ENCODE data around the gene C6orf47. TPM values are rescaled to one million over a fixed set of nuclear protein-coding genes. Genes with fewer than 3 reads are reported as not detected.

Gene C6orf47, protein sequence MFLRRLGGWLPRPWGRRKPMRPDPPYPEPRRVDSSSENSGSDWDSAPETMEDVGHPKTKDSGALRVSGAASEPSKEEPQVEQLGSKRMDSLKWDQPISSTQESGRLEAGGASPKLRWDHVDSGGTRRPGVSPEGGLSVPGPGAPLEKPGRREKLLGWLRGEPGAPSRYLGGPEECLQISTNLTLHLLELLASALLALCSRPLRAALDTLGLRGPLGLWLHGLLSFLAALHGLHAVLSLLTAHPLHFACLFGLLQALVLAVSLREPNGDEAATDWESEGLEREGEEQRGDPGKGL
- polyA plus RNA-seq, result 0.39 and 1.3 TPM in 2 replicates

DNA sequence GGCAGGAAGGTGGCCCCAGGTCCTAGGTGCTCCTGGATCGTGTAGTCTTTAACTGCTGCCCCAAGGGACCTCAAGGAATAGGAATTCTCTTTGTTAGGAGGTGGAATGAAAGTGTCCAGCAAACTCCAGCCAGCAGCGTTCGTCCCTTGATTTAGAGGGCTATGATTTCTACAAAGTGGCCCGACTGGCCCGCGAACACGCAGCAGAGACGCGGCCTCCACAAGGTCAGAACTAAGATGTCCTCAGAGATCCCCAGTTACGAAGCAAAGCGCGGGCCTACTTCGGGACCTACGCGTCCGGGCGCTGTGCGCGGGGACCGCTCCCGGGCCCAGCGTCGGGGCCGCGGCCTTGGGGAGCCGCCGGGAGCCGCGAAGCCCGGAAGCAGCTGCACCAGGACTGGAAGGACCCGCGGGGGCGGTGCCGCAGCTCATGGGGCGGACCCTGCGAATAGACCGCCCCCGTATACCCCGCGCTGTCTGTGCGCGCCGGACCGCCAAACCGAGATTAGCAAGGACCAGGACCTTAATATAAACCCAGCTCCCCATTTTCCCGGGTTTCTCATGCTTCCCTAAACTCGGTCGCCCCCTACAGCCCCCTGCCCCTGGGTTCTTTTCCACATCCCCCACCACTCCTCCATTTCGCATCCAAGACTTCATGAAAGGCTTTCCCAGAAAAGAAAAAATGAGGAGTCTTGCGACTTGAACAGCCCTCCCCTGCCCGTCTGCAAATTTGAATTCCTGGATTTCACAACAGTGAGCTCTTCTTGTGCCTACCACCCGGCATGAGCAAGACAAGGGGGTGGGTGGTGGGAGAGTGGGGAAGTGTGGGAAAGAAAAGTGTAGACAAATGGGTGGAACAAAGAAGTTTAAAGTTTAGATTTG is at the start of gene C6orf47:
C6orf47 (minus strand) TSS at position 398 of the 881 bp plus-strand sequence. CDS start 831 bp downstream, outside the sequence.

GRCh38 chr6:31706599-31706998 is 46.0 kb upstream of the C6orf47 start, which contains the start of gene LY6G6F:
TSS of gene LY6G6F (plus strand) at chr6:31706866. CDS start at chr6:31706907, 41 bp downstream.

DNA sequence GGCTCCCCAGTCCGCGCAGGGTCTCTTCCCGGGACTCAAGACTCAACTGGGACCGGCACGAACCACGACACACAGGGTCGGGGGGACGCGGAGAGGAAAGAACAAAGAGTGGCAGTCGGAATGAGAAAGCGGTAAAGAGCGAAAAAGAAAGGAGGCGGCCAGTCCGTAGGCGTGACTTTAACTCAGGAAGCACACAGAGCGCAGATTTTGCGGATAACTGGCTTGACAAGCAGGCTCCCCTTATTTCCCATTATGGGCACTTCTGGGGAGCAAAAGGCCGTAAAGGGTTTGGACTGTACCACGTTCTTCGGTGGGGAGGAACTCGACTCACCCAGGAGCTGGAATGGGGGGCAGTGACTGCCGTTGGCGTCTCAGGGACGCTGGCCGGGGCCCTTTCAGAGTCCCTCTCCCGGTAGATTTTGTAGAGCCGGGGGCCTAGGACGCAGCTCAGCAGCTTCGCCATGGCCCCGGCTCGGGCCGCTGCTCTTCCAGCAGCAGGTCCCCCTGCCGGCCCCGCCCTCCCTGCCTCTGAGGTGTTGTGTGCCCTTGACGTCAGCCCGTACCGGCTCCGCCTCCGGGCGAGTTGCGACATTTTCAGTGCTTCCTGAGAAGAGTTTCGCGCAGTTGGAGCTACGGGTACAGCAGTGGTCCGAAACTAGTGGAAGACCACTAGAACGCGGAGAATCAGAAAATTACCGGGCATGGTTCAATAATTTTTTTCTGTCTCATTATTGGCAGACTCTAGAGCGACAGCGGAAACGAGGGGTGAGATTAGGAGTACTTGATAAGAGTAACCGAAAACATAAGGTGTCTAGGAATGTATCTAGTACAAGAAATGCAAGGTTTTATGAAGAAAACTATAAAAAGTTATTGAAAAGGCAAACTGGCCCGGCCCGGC is 42.5 kb upstream of the C6orf47 start, which contains the start of gene ABHD16A:
ABHD16A (minus strand) TSS at position 506 of the 898 bp plus-strand sequence; CDS start at position 463, 43 bp downstream.

DNA sequence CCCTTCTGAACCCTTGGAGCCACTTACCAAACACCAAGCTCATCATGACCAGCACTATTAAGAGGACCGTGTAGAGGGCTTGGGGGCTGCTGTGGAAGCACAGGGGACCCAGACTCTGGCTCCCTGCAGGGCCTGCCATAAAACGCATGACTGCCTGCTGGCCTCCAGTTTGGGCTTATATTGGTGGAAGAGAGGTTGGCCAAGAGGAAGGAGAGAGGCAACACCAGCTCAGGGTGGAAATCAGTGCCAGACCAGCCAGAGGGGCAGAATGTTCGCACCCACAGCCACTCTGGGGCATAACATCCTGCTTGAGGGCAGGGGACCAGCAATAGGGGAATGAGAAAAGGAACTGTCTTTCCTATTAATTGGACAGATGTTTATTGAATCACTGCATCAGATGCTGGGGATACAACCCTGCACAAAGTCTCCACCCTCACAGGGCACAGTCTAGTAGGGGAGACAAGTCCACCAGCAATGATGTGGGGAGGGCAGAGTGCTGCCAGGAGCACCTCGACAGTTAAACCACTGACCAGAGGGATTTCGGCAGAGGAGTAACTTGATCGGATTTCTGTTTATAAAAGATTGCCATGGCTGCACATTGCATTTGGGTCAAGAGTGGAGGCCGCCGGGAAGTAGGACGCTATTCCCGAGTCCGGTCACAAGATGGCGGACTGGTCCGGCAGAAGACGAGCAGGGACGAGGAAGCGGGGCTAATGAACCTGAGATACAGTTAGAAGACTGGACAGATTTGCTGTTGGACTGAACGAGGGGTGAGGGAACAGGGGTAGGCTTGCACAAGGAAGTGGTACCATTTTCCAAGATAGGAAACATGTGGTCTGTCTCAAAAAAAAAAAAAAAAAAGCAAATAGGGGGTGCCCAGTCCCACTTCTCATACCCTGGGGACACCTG is 19.9 kb upstream of the C6orf47 start, which contains the start of gene LY6G5C:
LY6G5C (minus strand) TSS at position 842 of the 909 bp plus-strand sequence; CDS start at position 148, 694 bp downstream.

GRCh38 chr6:31669676-31670075 is 9.1 kb upstream of the C6orf47 start, which contains the start of gene LY6G5B:
TSS of gene LY6G5B (plus strand) at chr6:31669976. CDS start at chr6:31670951, 975 bp downstream.

GRCh38 chr6:31665501-31666336 is 5.1 kb upstream of the C6orf47 start, which contains the start of gene CSNK2B:
TSS of gene CSNK2B (plus strand) at chr6:31666080. CDS start at chr6:31666832, 752 bp downstream.

DNA sequence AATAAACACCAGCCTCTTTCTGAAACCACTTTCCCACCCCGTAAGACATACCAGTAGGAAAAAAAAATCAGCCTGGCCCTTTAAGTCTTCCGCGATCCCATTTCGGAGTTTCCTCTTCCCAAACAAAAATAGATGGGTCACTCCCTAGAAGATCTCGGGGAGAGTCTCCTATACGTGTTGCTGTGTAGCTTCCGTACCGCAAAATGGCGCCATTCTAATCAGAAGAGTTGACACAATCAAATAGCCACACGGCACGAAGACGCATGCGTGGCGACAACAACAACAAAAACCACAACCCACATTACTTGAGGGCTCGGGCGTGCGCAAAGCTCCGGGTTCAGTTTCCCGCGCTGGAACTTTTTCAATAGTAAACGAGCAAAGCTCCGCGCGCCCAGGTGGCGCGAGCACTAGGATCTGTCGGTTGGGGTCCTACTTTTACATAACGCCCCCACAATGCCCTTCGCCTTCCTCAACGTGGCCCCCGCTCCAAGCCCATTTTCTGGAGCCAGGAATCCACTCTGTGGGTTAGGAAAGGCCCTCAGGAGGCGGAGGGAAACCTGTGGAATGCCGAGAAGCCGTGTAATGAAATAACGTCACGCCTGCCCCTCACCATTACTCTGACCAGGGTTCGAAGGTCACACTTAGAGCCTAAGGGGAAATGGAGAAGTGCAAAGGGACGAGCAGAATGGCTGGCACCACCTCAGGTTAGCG is 4.4 kb upstream of the C6orf47 start, which contains the start of gene GPANK1:
GPANK1 (minus strand) TSS at position 208 of the 711 bp plus-strand sequence. CDS start 519 bp downstream, outside the sequence.

DNA sequence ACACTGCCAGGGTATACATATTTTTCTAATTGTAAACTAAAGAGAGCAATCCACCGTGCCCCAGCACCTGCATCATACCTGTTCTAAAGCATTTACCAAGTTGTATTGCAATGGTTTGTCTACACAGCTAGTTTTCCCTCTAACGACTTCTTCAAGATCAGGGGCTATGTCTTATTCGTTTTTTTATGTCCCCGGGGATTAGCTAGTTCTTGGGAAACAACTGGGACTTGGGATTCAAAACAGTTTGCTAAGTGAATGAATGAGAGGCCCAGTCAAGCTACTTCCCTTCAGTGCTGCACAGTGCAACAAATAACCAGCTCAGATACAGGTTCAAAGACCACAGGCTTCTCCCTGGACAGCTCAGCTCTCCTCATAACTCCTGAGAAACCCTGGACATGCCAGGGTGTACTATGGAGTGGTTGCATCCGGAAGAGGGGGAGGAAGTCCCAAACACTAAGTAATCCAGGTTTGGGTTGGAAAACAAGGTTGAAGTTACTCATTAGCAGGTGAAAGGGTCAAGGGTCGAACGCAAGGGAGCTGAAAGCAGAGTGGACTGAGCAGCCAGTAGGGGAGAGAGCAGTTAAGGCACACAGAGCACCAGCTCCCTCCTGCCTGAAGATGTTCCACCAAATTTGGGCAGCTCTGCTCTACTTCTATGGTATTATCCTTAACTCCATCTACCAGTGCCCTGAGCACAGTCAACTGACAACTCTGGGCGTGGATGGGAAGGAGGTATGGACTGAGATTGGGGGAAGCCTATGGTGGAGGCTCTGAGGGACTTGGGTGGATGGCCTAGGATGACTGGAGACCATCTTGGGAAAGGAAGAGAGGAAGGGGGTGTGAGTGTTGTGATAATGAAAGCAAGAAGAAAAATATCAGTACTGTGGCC is 5.0 kb downstream of the C6orf47 start, which contains the start of gene APOM:
APOM (plus strand) TSS at position 546 of the 889 bp plus-strand sequence; CDS start at position 619, 73 bp downstream.

DNA sequence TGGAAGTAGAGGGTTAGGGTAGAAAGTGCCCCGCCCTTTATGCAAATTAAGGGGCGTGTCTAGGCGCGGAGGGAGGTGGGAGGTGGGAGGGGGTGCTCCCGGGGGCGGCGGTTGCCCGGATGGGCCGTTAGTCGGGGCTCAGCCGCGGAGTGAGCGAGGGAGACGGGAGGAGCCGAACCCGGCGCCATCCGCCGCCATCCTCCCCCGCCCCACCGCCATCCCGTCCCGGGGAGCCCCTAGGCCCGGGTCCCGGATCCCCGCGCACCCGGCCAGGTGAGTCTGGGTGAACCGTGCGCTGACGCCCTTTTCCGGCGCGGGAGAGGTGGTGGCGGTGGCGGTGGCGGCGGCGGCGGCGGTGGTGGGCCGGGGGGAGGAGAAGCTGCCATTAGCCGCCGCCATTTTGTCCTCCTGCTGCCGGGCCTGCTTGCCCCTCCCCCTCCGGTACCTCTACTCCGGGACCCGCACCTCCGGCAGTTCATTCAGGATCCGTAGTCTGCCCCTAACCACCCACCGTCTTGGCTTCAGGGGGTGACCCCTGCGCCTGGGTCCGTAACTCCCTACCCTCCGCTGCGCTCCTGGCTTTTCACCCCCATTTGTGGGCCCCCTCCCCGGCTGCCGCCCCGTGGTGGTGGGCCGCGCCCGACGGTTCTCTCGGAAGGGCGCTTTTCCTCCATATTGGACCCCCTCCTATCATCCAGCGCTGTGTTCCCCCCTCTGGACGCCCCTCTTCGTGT is 39.8 kb downstream of the C6orf47 start, which contains the start of gene PRRC2A:
PRRC2A (plus strand) TSS at position 130 of the 734 bp plus-strand sequence. CDS start 2,075 bp downstream, outside the sequence.

DNA sequence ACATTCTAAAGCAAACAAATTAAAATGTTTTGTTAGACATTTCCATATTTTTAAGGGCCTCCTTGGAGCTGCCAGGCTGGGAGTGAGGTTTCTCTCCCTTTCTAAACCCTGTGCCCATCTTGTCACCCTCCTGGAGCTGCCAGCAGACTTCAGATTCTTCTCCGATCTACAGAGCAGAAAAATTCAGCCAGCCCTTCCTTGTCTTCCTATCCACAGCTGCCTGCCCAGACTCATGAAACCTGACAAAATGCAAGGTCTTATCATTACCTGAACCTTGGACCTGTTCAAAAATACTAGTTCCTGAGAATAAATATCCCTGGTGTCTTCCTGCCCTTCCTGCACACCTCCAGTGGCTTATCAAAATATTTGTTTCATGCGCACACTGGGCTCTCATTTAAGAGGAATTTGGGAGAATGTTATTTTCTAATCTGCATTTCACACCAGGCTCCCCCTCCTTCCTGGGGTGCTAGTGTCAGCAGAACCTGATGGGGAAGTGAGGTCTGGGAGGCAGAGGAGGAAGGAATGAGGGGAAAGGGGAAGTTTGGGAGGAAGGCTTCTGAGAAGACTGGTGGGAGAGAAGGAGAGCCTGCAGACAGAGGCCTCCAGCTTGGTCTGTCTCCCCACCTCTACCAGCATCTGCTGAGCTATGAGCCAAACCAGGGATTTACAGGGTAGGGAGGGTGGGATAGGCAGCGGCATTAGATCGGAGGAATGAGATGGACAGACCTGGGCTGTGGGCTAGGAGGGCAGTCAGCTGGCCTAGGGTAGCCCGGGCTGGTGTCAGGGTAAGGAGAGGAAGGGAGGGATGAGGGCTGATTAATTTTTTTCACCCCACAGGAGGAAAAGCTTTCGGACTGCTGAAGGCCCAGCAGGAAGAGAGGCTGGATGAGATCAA is 45.6 kb downstream of the C6orf47 start, which contains the start of gene AIF1:
AIF1 (plus strand) TSS at position 551 of the 895 bp plus-strand sequence; CDS start at position 647, 96 bp downstream.

Other genes with a start within 250 kb of the C6orf47 start
- gene MICB, start 162.6 kb downstream of the C6orf47 start, polyA plus RNA-seq, result not detected in 2 replicates
- gene MCCD1, start 131.8 kb downstream of the C6orf47 start, polyA plus RNA-seq, result not detected in 2 replicates
- gene DDX39B, start 118.8 kb downstream of the C6orf47 start, polyA plus RNA-seq, result 76.0 and 88.5 TPM in 2 replicates
- gene ATP6V1G2, start 114.2 kb downstream of the C6orf47 start, polyA plus RNA-seq, result 154 and 211 TPM in 2 replicates
- 0.62 and 0.75 TPM in 2 replicates for gene NFKBIL1, start 113.2 kb downstream of the C6orf47 start, polyA plus RNA-seq
- not detected in 2 replicates for gene LTA, start 88.5 kb downstream of the C6orf47 start, polyA plus RNA-seq
- gene TNF, start 85.2 kb downstream of the C6orf47 start, polyA plus RNA-seq, result not detected in 2 replicates
- gene LTB, start 78.4 kb downstream of the C6orf47 start, polyA plus RNA-seq, result not detected in 2 replicates
- gene LST1, start 74.5 kb downstream of the C6orf47 start, polyA plus RNA-seq, result not detected in 2 replicates
- gene NCR3, start 67.8 kb downstream of the C6orf47 start, polyA plus RNA-seq, result not detected in 2 replicates
- 2.7 TPM in 1 of 2 replicates, not detected in the other for gene AIF1, start 45.5 kb downstream of the C6orf47 start, polyA plus RNA-seq
- gene PRRC2A, start 40.1 kb downstream of the C6orf47 start, polyA plus RNA-seq, result 3.7 and 3.8 TPM in 2 replicates
- 16.0 and 30.8 TPM in 2 replicates for gene BAG6, start 8.1 kb downstream of the C6orf47 start, polyA plus RNA-seq
- gene APOM, start 4.9 kb downstream of the C6orf47 start, polyA plus RNA-seq, result 1.8 and 2.4 TPM in 2 replicates
- 3.1 and 4.2 TPM in 2 replicates for gene GPANK1, start 4.2 kb upstream of the C6orf47 start, polyA plus RNA-seq
- 299 and 301 TPM in 2 replicates for gene CSNK2B, start 5.3 kb upstream of the C6orf47 start, polyA plus RNA-seq
- gene LY6G5B, start 9.2 kb upstream of the C6orf47 start, polyA plus RNA-seq, result 0.24 and 1.8 TPM in 2 replicates
- gene LY6G5C, start 20.3 kb upstream of the C6orf47 start, polyA plus RNA-seq, result 0.29 and 2.4 TPM in 2 replicates
- gene ABHD16A, start 42.5 kb upstream of the C6orf47 start, polyA plus RNA-seq, result 67.3 and 71.0 TPM in 2 replicates
- gene LY6G6F, start 46.1 kb upstream of the C6orf47 start, polyA plus RNA-seq, result not detected in 2 replicates
- gene LY6G6D, start 54.6 kb upstream of the C6orf47 start, polyA plus RNA-seq, result not detected in 2 replicates
- not detected in 2 replicates for gene LY6G6C, start 61.0 kb upstream of the C6orf47 start, polyA plus RNA-seq
- gene MPIG6B, start 62.6 kb upstream of the C6orf47 start, polyA plus RNA-seq, result not detected in 2 replicates
- 2.6 and 7.7 TPM in 2 replicates for gene DDAH2, start 68.5 kb upstream of the C6orf47 start, polyA plus RNA-seq
- 1.2 and 1.3 TPM in 2 replicates for gene CLIC1, start 75.8 kb upstream of the C6orf47 start, polyA plus RNA-seq
- not detected in 2 replicates for gene MSH5, start 79.2 kb upstream of the C6orf47 start, polyA plus RNA-seq
- gene SAPCD1, start 101.9 kb upstream of the C6orf47 start, polyA plus RNA-seq, result not detected in 2 replicates
- gene VWA7, start 116.5 kb upstream of the C6orf47 start, polyA plus RNA-seq, result 3.1 TPM in 1 of 2 replicates, not detected in the other
- gene VARS1, start 135.0 kb upstream of the C6orf47 start, polyA plus RNA-seq, result 5.9 and 6.1 TPM in 2 replicates
- 26.3 and 31.0 TPM in 2 replicates for gene LSM2, start 146.2 kb upstream of the C6orf47 start, polyA plus RNA-seq
- 0.76 and 1.6 TPM in 2 replicates for gene HSPA1L, start 154.5 kb upstream of the C6orf47 start, polyA plus RNA-seq
- gene HSPA1A, start 154.8 kb upstream of the C6orf47 start, polyA plus RNA-seq, result 3.4 and 5.1 TPM in 2 replicates
- 0.20 and 1.7 TPM in 2 replicates for gene HSPA1B, start 167.0 kb upstream of the C6orf47 start, polyA plus RNA-seq
- gene NEU1, start 202.0 kb upstream of the C6orf47 start, polyA plus RNA-seq, result 15.2 and 16.1 TPM in 2 replicates
- not detected in 2 replicates for gene SLC44A4, start 218.2 kb upstream of the C6orf47 start, polyA plus RNA-seq
- gene EHMT2, start 236.9 kb upstream of the C6orf47 start, polyA plus RNA-seq, result 5.9 and 11.4 TPM in 2 replicates
- gene ZBTB12, start 241.3 kb upstream of the C6orf47 start, polyA plus RNA-seq, result not detected in 2 replicates